GM12878 (cell line): ENCODE measurements around the gene TESK1. TPM values are rescaled to one million over a fixed set of nuclear protein-coding genes. Genes with fewer than 3 reads are reported as not detected.
A peak's percentile ranks its signal among the peaks of the same experiment; 100 is the strongest.

ENCODE experiments used
- ATAC-seq: fragments of 200-7000 bp; cut with Tn5 transposase; 3 replicates; pipeline ENCODE4 v1.9.1; 2020; ENCODE audit warnings: mild to moderate bottlenecking, moderate library complexity
- BruUV-seq: library from RNA; stranded (reverse); fragments of 400-500 nt; replicated peaks from 2 replicates; lab custom pipeline; 2021; lab: Mats Ljungman, UMichigan
- CTCF ChIA-PET: fragments of 300-600 bp; sonication (Branson Sonifier 250); formaldehyde crosslinking; extraction: SDS; loops from one replicate; lab custom pipeline; 2021; ENCODE audit warnings: inconsistent platforms; lab: Yijun Ruan, JAX
- POLR2A ChIA-PET: fragments of 350-600 bp; formaldehyde crosslinking; extraction: SDS; loops from one replicate; lab custom pipeline; 2021; ENCODE audit warnings: inconsistent platforms; lab: Charles Lee
- RAD21 ChIA-PET: fragments of 300-600 bp; sonication (Branson Sonifier 250); formaldehyde crosslinking; loops from one replicate; lab custom pipeline; 2023; ENCODE audit warnings: antibody characterized with exemption; ENCODE audit not compliant: unreplicated experiment; lab: Charles Lee
- SMC1A ChIA-PET: fragments of 300-600 bp; sonication (Branson Sonifier 250); formaldehyde crosslinking; loops from one replicate; lab custom pipeline; 2023; ENCODE audit not compliant: unreplicated experiment, uncharacterized antibody; lab: Charles Lee
- DNase-seq: peaks from one replicate; pipeline ENCODE4 v3.0.0-alpha.2; 2011; ENCODE audit warnings: low read depth, low spot score
- FAIRE-seq: peaks from 3 replicates; lab custom pipeline; 2011; peaks lifted over from hg19 to GRCh38; lab: Jason Lieb, UNC
- H2AFZ ChIP-seq: 2 replicates; pipeline ENCODE4 v1.6.0; 2011; ENCODE audit warnings: low read depth, low read length, control low read depth; ENCODE audit not compliant: control insufficient read depth
- H3K27ac ChIP-seq: 2 replicates; pipeline ENCODE4 v1.5.1; 2011; ENCODE audit warnings: control low read depth; ENCODE audit not compliant: control insufficient read depth, insufficient read depth
- H3K27me3 ChIP-seq, 2 experiments: replicated peaks in 1 of 2; 2 replicates each; pipeline versions ENCODE4 v1.6.0 to v1.6.1; 2011; ENCODE audit warnings: low read length in 1 of 2; ENCODE audit not compliant: control insufficient read depth in 2 of 2, insufficient read depth in 2 of 2
- H3K36me3 ChIP-seq, 2 experiments: 2 replicates each; pipeline ENCODE4 v1.5.1; 2011; ENCODE audit warnings: low read length in 1 of 2; ENCODE audit not compliant: control insufficient read depth in 2 of 2, insufficient read depth in 2 of 2
- H3K4me1 ChIP-seq: 2 replicates; pipeline ENCODE4 v1.6.1; 2011; ENCODE audit warnings: mild to moderate bottlenecking, low read length, moderate library complexity, mixed read lengths; ENCODE audit not compliant: control insufficient read depth, insufficient read depth
- H3K4me2 ChIP-seq: 2 replicates; pipeline ENCODE4 v1.6.0; 2011; ENCODE audit warnings: control low read depth; ENCODE audit not compliant: control insufficient read depth, insufficient read depth
- H3K4me3 ChIP-seq: fragments of 200-600 bp; sonication (generic); 2 replicates; pipeline ENCODE4 v1.5.1; 2016
- H3K79me2 ChIP-seq: 2 replicates; pipeline ENCODE4 v1.6.0; 2011; ENCODE audit warnings: low read length; ENCODE audit not compliant: control insufficient read depth, insufficient read depth
- H3K9ac ChIP-seq: 2 replicates; pipeline ENCODE4 v1.8.0; 2011; ENCODE audit warnings: low read length, control low read depth, mixed read lengths; ENCODE audit not compliant: control insufficient read depth, insufficient read depth
- H3K9me3 ChIP-seq: replicated peaks from 3 replicates; pipeline ENCODE4 v1.5.1; 2011; ENCODE audit warnings: mild to moderate bottlenecking, low read length; ENCODE audit not compliant: control insufficient read depth, insufficient read depth
- H4K20me1 ChIP-seq: 2 replicates; pipeline ENCODE4 v1.6.0; 2011; ENCODE audit not compliant: control insufficient read depth, insufficient read depth
- BHLHE40 ChIP-seq, 2 experiments: fragments of 450-650 bp in 1 of 2; IDR thresholded peaks; 2 replicates each; pipeline ENCODE4 v1.6.1; 2011 to 2017; ENCODE audit warnings: low read depth in 2 of 2, borderline replicate concordance in 1 of 2, improper control_type of control experiment in 1 of 2, low read length in 1 of 2, mild to moderate bottlenecking in 1 of 2
- CBX3 ChIP-seq: fragments of 200-600 bp; sonication (generic); IDR thresholded peaks from 2 replicates; pipeline ENCODE4 v1.6.1; 2016; ENCODE audit warnings: low read depth, borderline replicate concordance
- CHD1 ChIP-seq: IDR thresholded peaks from 2 replicates; pipeline ENCODE4 v1.6.1; 2012; ENCODE audit warnings: low read depth, low read length, improper control_type of control experiment
- IKZF2 ChIP-seq, 2 experiments: fragments of 450-650 bp; IDR thresholded peaks; 2 replicates each; pipeline ENCODE4 v1.6.1; 2017; ENCODE audit warnings: mild to moderate bottlenecking in 2 of 2, moderate library complexity in 2 of 2
- IRF4 ChIP-seq: IDR thresholded peaks from 2 replicates; pipeline ENCODE4 v1.6.1; 2011; ENCODE audit warnings: low read depth, low read length
- JUND ChIP-seq: IDR thresholded peaks from 2 replicates; pipeline ENCODE4 v1.6.1; 2012; ENCODE audit warnings: low read depth, mild to moderate bottlenecking, low read length, improper control_type of control experiment, moderate library complexity
- MTA2 ChIP-seq: fragments of 450-650 bp; IDR thresholded peaks from 2 replicates; pipeline ENCODE4 v1.6.1; 2016; ENCODE audit warnings: low read depth, mild to moderate bottlenecking, moderate library complexity
- SIN3A ChIP-seq: IDR thresholded peaks from 2 replicates; pipeline ENCODE4 v1.6.1; 2012; ENCODE audit warnings: low read depth, low read length, improper control_type of control experiment
- SMARCA5 ChIP-seq: fragments of 450-650 bp; IDR thresholded peaks from 2 replicates; pipeline ENCODE4 v1.6.1; 2017; ENCODE audit warnings: mild to moderate bottlenecking
- SP1 ChIP-seq: IDR thresholded peaks from one replicate; pipeline ENCODE4 v1.6.1; 2011; ENCODE audit warnings: low read depth, low read length
- SPI1 ChIP-seq: IDR thresholded peaks from 2 replicates; pipeline ENCODE4 v1.6.1; 2011; ENCODE audit warnings: low read depth, mild to moderate bottlenecking, low read length, moderate library complexity, borderline replicate concordance; ENCODE audit not compliant: insufficient read depth
- ZNF24 ChIP-seq: fragments of 450-650 bp; IDR thresholded peaks from 2 replicates; pipeline ENCODE4 v1.6.1; 2017; ENCODE audit warnings: antibody characterized with exemption, mild to moderate bottlenecking
- WGBS: methylation state at CpG from one replicate; pipeline ENCODE4 v1.1.6; 2016; ENCODE audit warnings: low lambda C conversion rate; ENCODE audit not compliant: insufficient replicate concordance, insufficient coverage; ENCODE audit errors: missing lambda C conversion rate; 5-methylcytosine and 5-hydroxymethylcytosine counted together
- in situ Hi-C: fragments of 300-500 bp; cut with MboI; formaldehyde crosslinking; loops from 9 replicates; pipeline ENCODE4 v1.14.3; 2018; ENCODE audit warnings: mixed read lengths
- intact Hi-C: fragments of 100-400 bp; cut with micrococcal nuclease; formaldehyde crosslinking; loops from one replicate; pipeline ENCODE4 v1.14.2; 2022; ENCODE audit not compliant: unreplicated experiment
- polyA plus RNA-seq, 11 experiments: library from polyadenylated mRNA; depleted of rRNA in 4 of 11; unstranded in 6 of 11; stranded (reverse) in 5 of 11; fragments of >200 nt; fragmentation: Nextera tagmentation in 4 of 11; fragmentation: Illumina TruSeq in 1 of 11; extraction: Ambion mirVana in 4 of 11; extraction: Trizol in 1 of 11; gene quantifications; 1 replicate in 1 of 11; 2 replicates in 10 of 11; pipeline versions ENCODE4 v1.2.1 to v1.2.3, GENCODE V29; 2011 to 2016; ENCODE audit warnings: inconsistent platforms in 2 of 11, missing spikeins in 2 of 11, low read depth in 1 of 11
- total RNA-seq, 4 experiments: library from RNA; depleted of rRNA in 3 of 4; stranded (reverse); fragments of >200 nt in 3 of 4; fragmentation: Illumina TruSeq in 1 of 4; extraction: Trizol in 1 of 4; gene quantifications; 2 replicates each; pipeline versions ENCODE4 v1.2.1 to v1.2.3, GENCODE V29; 2013 to 2021
- TF ChIP-seq, protein P1 (sequence below): fragments of 450-650 bp; IDR thresholded peaks from 2 replicates; pipeline ENCODE4 v1.6.1; 2014; ENCODE audit warnings: mild to moderate bottlenecking
- TF ChIP-seq, protein P2 (sequence below): fragments of 150-350 bp; IDR thresholded peaks from 2 replicates; pipeline ENCODE4 v1.6.1; 2016; ENCODE audit warnings: low read depth, low read length
- TF ChIP-seq, protein P3 (sequence below): IDR thresholded peaks from 2 replicates; pipeline ENCODE4 v1.6.1; 2012; ENCODE audit warnings: mild to moderate bottlenecking, low read depth, low read length

Gene TESK1
- total and polyA plus RNA-seq, 10 of the 15 experiments (the other 5 are each of a cell fraction or from before 2014, with no cell fraction given) = 0.16 to 19.5 (median 7.9) TPM; not detected in 1

DNA sequence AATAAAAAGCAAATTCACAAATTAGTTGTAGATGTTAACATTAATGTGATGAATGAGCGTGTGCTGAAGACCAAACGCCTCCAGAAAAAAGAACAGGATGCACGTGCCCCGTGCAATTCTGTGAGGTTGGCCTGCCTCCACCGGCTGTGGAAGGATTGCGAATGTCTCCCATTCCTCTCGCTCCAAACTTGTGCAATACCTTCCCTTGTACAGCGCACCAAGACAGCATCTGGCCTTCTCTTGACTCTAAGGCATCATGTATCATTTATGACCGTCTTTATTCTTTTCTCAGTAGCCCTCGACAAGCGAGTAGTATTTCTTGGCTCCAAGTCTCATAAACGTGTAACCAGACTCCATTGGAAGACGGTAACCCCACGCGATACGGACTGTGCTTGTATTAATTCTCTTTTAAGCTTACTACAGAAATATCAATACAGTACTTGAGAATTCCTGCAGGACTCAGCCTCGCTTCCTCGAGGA is 1.5 kb upstream of the TESK1 start:
- POLR2A ChIA-PET = interaction anchor here (0.9 to 3.1 kb wide), 5 partner anchors 16 to 129 kb away, joined by 3 to 18 read pairs (median 6); partner anchors contain the start of genes CD72 and CREB3
- TSS peak; percentile 89 for BruUV-seq
- intact Hi-C loops = loop anchor here (10.0 kb wide), 2 partner anchors 211 to 489 kb away; partner anchors contain the start of genes ATOSB, HINT2 and SPAG8
- DNase-seq (no peak), ATAC-seq (no peak), FAIRE-seq (no peak)
- Histone ChIP-seq H3K4me3 (peak overlapping the region; percentile 50; the same call in 1 of the 2 replicates), H3K9me3 (no peaks in the 10 kb centered on the region; the same call in 2 of the 3 replicates), H3K27me3 (no peaks in the 10 kb centered on the region), H3K36me3 (no peaks in the 10 kb centered on the region), H3K9ac (no peak overlapping the region; the same call in 1 of the 2 replicates), H3K4me1 (peaks cover 12% of the 10 kb centered on the region), H4K20me1 (no peaks in the 10 kb centered on the region), H3K79me2 (no peaks in the 10 kb centered on the region; the same call in 1 of the 2 replicates), H3K27ac (peak overlapping the region; percentile 57), H3K4me2 (peak overlapping the region; percentile 46), H2AFZ (peak overlapping the region; percentile 93)
- CTCF ChIA-PET = interaction anchor here (0.7 to 3.1 kb wide), 31 partner anchors 9 to 509 kb away, joined by 3 to 53 read pairs (median 4); partner anchors contain the start of genes ARHGEF39, CREB3, GBA2 and RGP1
- RAD21 ChIA-PET = interaction anchor here (0.6 to 3.5 kb wide), 17 partner anchors 12 to 278 kb away, joined by 3 to 57 read pairs (median 5); partner anchors contain the start of genes CCDC107, CREB3, RMRP and SIT1
- WGBS = 26% methylated on average over 18 of the region's 18 CpGs
- in situ Hi-C loops = loop anchor here (5.0 kb wide), 1 partner anchor 486 kb away; the partner anchor contains the start of gene ATOSB
- SMC1A ChIA-PET = interaction anchor here (0.9 to 3.3 kb wide), 11 partner anchors 13 to 223 kb away, joined by 3 to 34 read pairs (median 5); partner anchors contain the start of genes CCDC107 and RMRP
- no peak for TF ChIP-seq SPI1
- no peak for TF ChIP-seq SIN3A
- TF ChIP-seq BHLHE40 (IDR thresholded peaks at IDR 0.05; ENCODE audit: borderline replicate concordance in 1 of 2, low read depth in 2 of 2, low read length in 1 of 2) = peak in 1 of 2 experiments; percentile 42; a peak in 1 of 4 replicates
- peak in 1 of 2 experiments; percentile 17; a peak in 1 of 4 replicates for TF ChIP-seq IKZF2 (IDR thresholded peaks at IDR 0.05)
- TF ChIP-seq SP1 = no peak
- no peak for TF ChIP-seq JUND
- TF ChIP-seq CBX3 = no peak
- TF ChIP-seq SMARCA5 = no peak
- TF ChIP-seq, protein P1, sequence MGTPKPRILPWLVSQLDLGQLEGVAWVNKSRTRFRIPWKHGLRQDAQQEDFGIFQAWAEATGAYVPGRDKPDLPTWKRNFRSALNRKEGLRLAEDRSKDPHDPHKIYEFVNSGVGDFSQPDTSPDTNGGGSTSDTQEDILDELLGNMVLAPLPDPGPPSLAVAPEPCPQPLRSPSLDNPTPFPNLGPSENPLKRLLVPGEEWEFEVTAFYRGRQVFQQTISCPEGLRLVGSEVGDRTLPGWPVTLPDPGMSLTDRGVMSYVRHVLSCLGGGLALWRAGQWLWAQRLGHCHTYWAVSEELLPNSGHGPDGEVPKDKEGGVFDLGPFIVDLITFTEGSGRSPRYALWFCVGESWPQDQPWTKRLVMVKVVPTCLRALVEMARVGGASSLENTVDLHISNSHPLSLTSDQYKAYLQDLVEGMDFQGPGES = no peak
- TF ChIP-seq, protein P2, sequence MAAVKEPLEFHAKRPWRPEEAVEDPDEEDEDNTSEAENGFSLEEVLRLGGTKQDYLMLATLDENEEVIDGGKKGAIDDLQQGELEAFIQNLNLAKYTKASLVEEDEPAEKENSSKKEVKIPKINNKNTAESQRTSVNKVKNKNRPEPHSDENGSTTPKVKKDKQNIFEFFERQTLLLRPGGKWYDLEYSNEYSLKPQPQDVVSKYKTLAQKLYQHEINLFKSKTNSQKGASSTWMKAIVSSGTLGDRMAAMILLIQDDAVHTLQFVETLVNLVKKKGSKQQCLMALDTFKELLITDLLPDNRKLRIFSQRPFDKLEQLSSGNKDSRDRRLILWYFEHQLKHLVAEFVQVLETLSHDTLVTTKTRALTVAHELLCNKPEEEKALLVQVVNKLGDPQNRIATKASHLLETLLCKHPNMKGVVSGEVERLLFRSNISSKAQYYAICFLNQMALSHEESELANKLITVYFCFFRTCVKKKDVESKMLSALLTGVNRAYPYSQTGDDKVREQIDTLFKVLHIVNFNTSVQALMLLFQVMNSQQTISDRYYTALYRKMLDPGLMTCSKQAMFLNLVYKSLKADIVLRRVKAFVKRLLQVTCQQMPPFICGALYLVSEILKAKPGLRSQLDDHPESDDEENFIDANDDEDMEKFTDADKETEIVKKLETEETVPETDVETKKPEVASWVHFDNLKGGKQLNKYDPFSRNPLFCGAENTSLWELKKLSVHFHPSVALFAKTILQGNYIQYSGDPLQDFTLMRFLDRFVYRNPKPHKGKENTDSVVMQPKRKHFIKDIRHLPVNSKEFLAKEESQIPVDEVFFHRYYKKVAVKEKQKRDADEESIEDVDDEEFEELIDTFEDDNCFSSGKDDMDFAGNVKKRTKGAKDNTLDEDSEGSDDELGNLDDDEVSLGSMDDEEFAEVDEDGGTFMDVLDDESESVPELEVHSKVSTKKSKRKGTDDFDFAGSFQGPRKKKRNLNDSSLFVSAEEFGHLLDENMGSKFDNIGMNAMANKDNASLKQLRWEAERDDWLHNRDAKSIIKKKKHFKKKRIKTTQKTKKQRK = no peak
- no peak for TF ChIP-seq CHD1
- TF ChIP-seq, protein P3, sequence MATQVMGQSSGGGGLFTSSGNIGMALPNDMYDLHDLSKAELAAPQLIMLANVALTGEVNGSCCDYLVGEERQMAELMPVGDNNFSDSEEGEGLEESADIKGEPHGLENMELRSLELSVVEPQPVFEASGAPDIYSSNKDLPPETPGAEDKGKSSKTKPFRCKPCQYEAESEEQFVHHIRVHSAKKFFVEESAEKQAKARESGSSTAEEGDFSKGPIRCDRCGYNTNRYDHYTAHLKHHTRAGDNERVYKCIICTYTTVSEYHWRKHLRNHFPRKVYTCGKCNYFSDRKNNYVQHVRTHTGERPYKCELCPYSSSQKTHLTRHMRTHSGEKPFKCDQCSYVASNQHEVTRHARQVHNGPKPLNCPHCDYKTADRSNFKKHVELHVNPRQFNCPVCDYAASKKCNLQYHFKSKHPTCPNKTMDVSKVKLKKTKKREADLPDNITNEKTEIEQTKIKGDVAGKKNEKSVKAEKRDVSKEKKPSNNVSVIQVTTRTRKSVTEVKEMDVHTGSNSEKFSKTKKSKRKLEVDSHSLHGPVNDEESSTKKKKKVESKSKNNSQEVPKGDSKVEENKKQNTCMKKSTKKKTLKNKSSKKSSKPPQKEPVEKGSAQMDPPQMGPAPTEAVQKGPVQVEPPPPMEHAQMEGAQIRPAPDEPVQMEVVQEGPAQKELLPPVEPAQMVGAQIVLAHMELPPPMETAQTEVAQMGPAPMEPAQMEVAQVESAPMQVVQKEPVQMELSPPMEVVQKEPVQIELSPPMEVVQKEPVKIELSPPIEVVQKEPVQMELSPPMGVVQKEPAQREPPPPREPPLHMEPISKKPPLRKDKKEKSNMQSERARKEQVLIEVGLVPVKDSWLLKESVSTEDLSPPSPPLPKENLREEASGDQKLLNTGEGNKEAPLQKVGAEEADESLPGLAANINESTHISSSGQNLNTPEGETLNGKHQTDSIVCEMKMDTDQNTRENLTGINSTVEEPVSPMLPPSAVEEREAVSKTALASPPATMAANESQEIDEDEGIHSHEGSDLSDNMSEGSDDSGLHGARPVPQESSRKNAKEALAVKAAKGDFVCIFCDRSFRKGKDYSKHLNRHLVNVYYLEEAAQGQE = no peak
- TF ChIP-seq IRF4 = no peak
- no peak for TF ChIP-seq ZNF24
- TF ChIP-seq MTA2 = no peak
